Measurements from ENCODE around the gene KLHL12. TPM values are rescaled to one million over a fixed set of nuclear protein-coding genes. Genes with fewer than 3 reads are reported as not detected.

KLHL12 gene
- total RNA-seq, 1 experiment from 2014 or later: 35.4 TPM

DNA sequence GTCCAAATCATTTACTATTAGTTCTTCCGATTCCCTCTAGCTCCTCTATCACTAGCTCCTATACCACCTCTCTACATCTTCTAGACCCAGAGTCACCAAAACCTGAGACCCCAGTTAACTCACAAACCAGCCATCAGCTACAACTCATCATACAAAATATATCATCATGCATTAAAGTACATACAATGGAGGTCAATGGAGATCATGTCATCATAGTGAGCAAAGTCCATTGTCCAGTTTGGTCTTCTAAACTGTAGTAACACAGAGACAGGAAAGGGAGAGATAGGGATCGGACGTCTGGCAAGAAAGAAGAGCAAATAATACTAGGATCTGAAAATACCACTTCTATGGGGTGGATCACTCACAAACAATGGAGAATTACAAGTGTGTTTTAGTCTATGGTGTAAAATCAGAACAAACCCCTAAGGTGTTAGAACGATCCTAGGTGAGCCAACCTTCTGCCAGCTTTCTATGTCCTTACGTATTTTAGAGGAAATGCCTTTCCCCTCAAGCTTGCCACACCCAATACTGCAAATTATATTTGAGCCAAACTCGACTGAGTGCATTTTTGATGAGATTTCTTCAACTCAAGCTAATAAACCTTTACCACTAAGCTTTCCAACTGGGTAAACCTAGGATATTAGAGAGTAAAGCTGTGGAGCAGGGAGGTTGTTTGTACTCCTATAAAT is 27.2 kb upstream of the KLHL12 start:
- DNase-seq: no peak
- CTCF ChIA-PET: interaction anchor here (0.6 to 0.7 kb wide), 2 partner anchors 12 to 19 kb away, joined by 3 to 5 read pairs; no protein-coding TSS in a partner anchor

DNA sequence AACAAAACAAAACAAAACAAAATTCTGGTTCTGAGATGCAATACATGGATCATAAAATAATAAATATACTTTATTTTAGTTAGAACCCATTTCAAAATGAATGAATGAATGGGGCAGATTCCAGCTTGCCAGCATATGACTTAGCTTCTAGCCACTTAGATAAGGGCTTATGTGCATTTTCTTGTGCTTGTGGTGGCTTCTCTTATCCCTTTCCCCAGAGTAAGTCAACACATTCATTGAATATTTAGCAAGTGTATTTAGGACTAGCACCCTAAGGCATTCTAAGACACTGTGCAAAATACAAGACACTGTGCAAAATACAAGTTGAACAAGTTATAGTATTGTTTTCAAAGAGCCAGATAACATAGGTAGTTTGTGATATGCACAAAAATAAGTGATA is 26.4 kb upstream of the KLHL12 start:
- Mint-ChIP-seq H3K9me3 (ENCODE audit: low read depth, unreplicated experiment) (no peaks in the 10 kb centered on the region), H3K4me1 (ENCODE audit: low read depth, unreplicated experiment) (peaks cover 39% of the 10 kb centered on the region), H3K27ac (ENCODE audit: unreplicated experiment) (no peak overlapping the region), H3K27me3 (ENCODE audit: unreplicated experiment) (no peaks in the 10 kb centered on the region), H3K36me3 (ENCODE audit: insufficient read depth, unreplicated experiment) (peaks cover 29% of the 10 kb centered on the region), H3K4me3 (ENCODE audit: low read depth, unreplicated experiment) (no peak overlapping the region)
- BruUV-seq (replicated peaks): no TSS peak
- CTCF ChIA-PET: interaction anchor here (0.7 to 1.1 kb wide), 4 partner anchors 10 to 20 kb away, joined by 3 to 9 read pairs (median 3); no protein-coding TSS in a partner anchor
- intact Hi-C loops (cut with micrococcal nuclease; ENCODE audit: unreplicated experiment): no loop called here
- DNase-seq: no peak
- TF ChIP-seq, protein P1, sequence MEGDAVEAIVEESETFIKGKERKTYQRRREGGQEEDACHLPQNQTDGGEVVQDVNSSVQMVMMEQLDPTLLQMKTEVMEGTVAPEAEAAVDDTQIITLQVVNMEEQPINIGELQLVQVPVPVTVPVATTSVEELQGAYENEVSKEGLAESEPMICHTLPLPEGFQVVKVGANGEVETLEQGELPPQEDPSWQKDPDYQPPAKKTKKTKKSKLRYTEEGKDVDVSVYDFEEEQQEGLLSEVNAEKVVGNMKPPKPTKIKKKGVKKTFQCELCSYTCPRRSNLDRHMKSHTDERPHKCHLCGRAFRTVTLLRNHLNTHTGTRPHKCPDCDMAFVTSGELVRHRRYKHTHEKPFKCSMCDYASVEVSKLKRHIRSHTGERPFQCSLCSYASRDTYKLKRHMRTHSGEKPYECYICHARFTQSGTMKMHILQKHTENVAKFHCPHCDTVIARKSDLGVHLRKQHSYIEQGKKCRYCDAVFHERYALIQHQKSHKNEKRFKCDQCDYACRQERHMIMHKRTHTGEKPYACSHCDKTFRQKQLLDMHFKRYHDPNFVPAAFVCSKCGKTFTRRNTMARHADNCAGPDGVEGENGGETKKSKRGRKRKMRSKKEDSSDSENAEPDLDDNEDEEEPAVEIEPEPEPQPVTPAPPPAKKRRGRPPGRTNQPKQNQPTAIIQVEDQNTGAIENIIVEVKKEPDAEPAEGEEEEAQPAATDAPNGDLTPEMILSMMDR (IDR thresholded peaks at IDR 0.05; ENCODE audit: unreplicated experiment): no peak

More for the DNA sequence above, 27.2 kb upstream of the KLHL12 start:
- H3K27me3 Mint-ChIP-seq (ENCODE audit: unreplicated experiment): no peaks in the 10 kb centered on the region
- peaks cover 29% of the 10 kb centered on the region for H3K36me3 Mint-ChIP-seq (ENCODE audit: insufficient read depth, unreplicated experiment)
- intact Hi-C loops (cut with micrococcal nuclease; ENCODE audit: unreplicated experiment): no loop called here
- no peak overlapping the region for H3K4me3 Mint-ChIP-seq (ENCODE audit: low read depth, unreplicated experiment)
- TF ChIP-seq, protein P1 (IDR thresholded peaks at IDR 0.05; ENCODE audit: unreplicated experiment): no peak
- no TSS peak for BruUV-seq (replicated peaks)
- H3K9me3 Mint-ChIP-seq (ENCODE audit: low read depth, unreplicated experiment): no peaks in the 10 kb centered on the region
- peaks cover 47% of the 10 kb centered on the region for H3K4me1 Mint-ChIP-seq (ENCODE audit: low read depth, unreplicated experiment)
- peak overlapping the region; percentile 3 for H3K27ac Mint-ChIP-seq (ENCODE audit: unreplicated experiment)

DNA sequence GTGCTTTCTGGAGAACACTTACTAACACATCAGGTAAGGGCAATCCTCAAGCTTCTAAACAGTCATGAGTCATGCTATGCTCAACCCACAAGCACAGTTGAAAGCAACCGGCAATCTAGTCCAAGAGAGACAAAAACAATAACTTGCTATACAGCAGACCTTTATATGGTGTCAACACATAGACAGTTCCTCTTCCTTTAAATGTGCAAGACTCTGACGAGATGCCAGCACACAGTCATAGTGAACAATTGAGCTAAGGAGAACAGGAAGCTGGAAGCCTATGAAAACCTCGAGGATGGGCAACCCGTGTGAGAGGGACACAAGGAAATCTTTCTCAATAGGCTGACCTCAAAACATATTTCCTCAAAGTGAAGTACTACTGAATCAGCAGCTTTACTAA is 25.8 kb upstream of the KLHL12 start:
- Mint-ChIP-seq H3K4me1 (ENCODE audit: low read depth, unreplicated experiment) (peaks cover 37% of the 10 kb centered on the region), H3K36me3 (ENCODE audit: insufficient read depth, unreplicated experiment) (peaks cover 27% of the 10 kb centered on the region), H3K4me3 (ENCODE audit: low read depth, unreplicated experiment) (no peak overlapping the region), H3K27me3 (ENCODE audit: unreplicated experiment) (no peaks in the 10 kb centered on the region), H3K9me3 (ENCODE audit: low read depth, unreplicated experiment) (no peaks in the 10 kb centered on the region), H3K27ac (ENCODE audit: unreplicated experiment) (no peak overlapping the region)
- TF ChIP-seq, protein P1 (IDR thresholded peaks at IDR 0.05; ENCODE audit: unreplicated experiment): no peak
- intact Hi-C loops (cut with micrococcal nuclease; ENCODE audit: unreplicated experiment): no loop called here
- BruUV-seq (replicated peaks): no TSS peak
- CTCF ChIA-PET: interaction anchor here (0.7 to 1.1 kb wide), 4 partner anchors 9 to 19 kb away, joined by 3 to 9 read pairs (median 3); no protein-coding TSS in a partner anchor
- peak; percentile 19 for DNase-seq

DNA sequence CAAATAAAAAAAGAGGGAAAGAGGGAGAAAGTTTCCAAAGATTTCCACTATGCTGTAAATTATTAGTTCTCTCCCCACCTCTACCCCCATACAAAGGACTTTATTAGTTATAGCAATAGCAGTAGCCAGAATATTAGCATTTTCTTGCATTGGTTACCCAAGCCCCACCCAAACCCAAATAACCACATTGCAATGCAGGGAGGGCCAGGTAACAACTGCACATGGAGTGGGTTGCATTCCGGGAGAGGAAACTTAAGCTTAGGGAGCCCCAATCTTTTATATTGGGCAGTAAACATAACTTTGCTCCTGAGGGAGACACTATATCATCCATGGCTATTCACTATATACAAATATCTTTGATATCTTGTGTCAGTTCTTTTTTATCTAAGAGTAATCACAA is 25.1 kb upstream of the KLHL12 start:
- Mint-ChIP-seq H3K4me1 (ENCODE audit: low read depth, unreplicated experiment) (peaks cover 37% of the 10 kb centered on the region), H3K9me3 (ENCODE audit: low read depth, unreplicated experiment) (no peaks in the 10 kb centered on the region), H3K36me3 (ENCODE audit: insufficient read depth, unreplicated experiment) (peaks cover 20% of the 10 kb centered on the region), H3K4me3 (ENCODE audit: low read depth, unreplicated experiment) (no peak overlapping the region), H3K27me3 (ENCODE audit: unreplicated experiment) (no peaks in the 10 kb centered on the region), H3K27ac (ENCODE audit: unreplicated experiment) (no peak overlapping the region)
- TF ChIP-seq, protein P1 (IDR thresholded peaks at IDR 0.05; ENCODE audit: unreplicated experiment): no peak
- CTCF ChIA-PET: interaction anchor here (1.1 kb wide), 1 partner anchor 8 kb away, joined by 3 read pairs; no protein-coding TSS in a partner anchor
- BruUV-seq (replicated peaks): no TSS peak
- intact Hi-C loops (cut with micrococcal nuclease; ENCODE audit: unreplicated experiment): no loop called here
- DNase-seq: no peak

All from Calu3 (cell line).